Measurements from ENCODE around the gene NPPA. TPM values are rescaled to one million over a fixed set of nuclear protein-coding genes. Genes with fewer than 3 reads are reported as not detected.
A peak's percentile ranks its signal among the peaks of the same experiment; 100 is the strongest.

Gene NPPA
- total and polyA plus RNA-seq, 2 experiments from 2014 or later = 0.22 TPM; not detected in 1

GRCh38 chr1:11860587-11860986, 13.0 kb upstream of the NPPA start:
- H3K79me2 ChIP-seq = no peaks in the 10 kb centered on the region
- DNase-seq (ENCODE audit: low spot score) = no peak
- H3K9me3 ChIP-seq (ENCODE audit: low read depth) = no peaks in the 10 kb centered on the region
- no peak overlapping the region for H3K27ac ChIP-seq
- peaks cover 34% of the 10 kb centered on the region for H3K27me3 ChIP-seq
- no peaks in the 10 kb centered on the region for H4K20me1 ChIP-seq (ENCODE audit: insufficient read depth, poor library complexity, severe bottlenecking)
- H3K36me3 ChIP-seq (replicated peaks; ENCODE audit: insufficient read depth, low read depth) = no peaks in the 10 kb centered on the region
- no peak overlapping the region for H2AFZ ChIP-seq
- H3K4me1 ChIP-seq (ENCODE audit: insufficient read depth) = no peaks in the 10 kb centered on the region
- TF ChIP-seq CTCF (IDR thresholded peaks at IDR 0.05; ENCODE audit: poor library complexity) = no peak
- no peak for TF ChIP-seq EZH2phosphoT487 (IDR thresholded peaks at IDR 0.05; ENCODE audit: low read depth, severe bottlenecking, unreplicated experiment)
- no peak for TF ChIP-seq EZH2 (IDR thresholded peaks at IDR 0.05; ENCODE audit: borderline replicate concordance)
- WGBS (ENCODE audit: low lambda C conversion rate, missing lambda C conversion rate) = 40% methylated on average over 1 of the region's 1 CpG
- no peak overlapping the region for H3K4me2 ChIP-seq
- H3K9me2 ChIP-seq (replicated peaks; ENCODE audit: insufficient read depth) = no peaks in the 10 kb centered on the region
- no peak overlapping the region for H3K4me3 ChIP-seq

- no peak overlapping the region for H3K4me3 ChIP-seq
- no peaks in the 10 kb centered on the region for H4K20me1 ChIP-seq (ENCODE audit: insufficient read depth, poor library complexity, severe bottlenecking)
- 83% methylated on average over 1 of the region's 2 CpGs for WGBS (ENCODE audit: low lambda C conversion rate, missing lambda C conversion rate)
- no peaks in the 10 kb centered on the region for H3K9me3 ChIP-seq (ENCODE audit: low read depth)
- H3K79me2 ChIP-seq = no peaks in the 10 kb centered on the region
- H3K9me2 ChIP-seq (replicated peaks; ENCODE audit: insufficient read depth) = no peaks in the 10 kb centered on the region
- H2AFZ ChIP-seq = no peak overlapping the region
- no peaks in the 10 kb centered on the region for H3K36me3 ChIP-seq (replicated peaks; ENCODE audit: insufficient read depth, low read depth)
- H3K27ac ChIP-seq = no peak overlapping the region
- TF ChIP-seq EZH2 (IDR thresholded peaks at IDR 0.05; ENCODE audit: borderline replicate concordance) (no peak), CTCF (IDR thresholded peaks at IDR 0.05; ENCODE audit: poor library complexity) (no peak), EZH2phosphoT487 (IDR thresholded peaks at IDR 0.05; ENCODE audit: low read depth, severe bottlenecking, unreplicated experiment) (no peak)
- H3K4me1 ChIP-seq (ENCODE audit: insufficient read depth) = no peaks in the 10 kb centered on the region
- H3K27me3 ChIP-seq = peaks cover 34% of the 10 kb centered on the region
- DNase-seq (ENCODE audit: low spot score) = no peak
- no peak overlapping the region for H3K4me2 ChIP-seq
These were observed 12.5 kb upstream of the NPPA start for GRCh38 chr1:11860083-11860482.

- Histone ChIP-seq H3K4me2 (peak overlapping the region; percentile 85), H3K36me3 (replicated peaks; ENCODE audit: insufficient read depth, low read depth) (no peaks in the 10 kb centered on the region), H2AFZ (no peak overlapping the region), H3K9me3 (ENCODE audit: low read depth) (no peaks in the 10 kb centered on the region), H3K9me2 (replicated peaks; ENCODE audit: insufficient read depth) (no peaks in the 10 kb centered on the region), H3K27me3 (peaks cover 34% of the 10 kb centered on the region), H3K4me1 (ENCODE audit: insufficient read depth) (no peaks in the 10 kb centered on the region), H4K20me1 (ENCODE audit: insufficient read depth, poor library complexity, severe bottlenecking) (no peaks in the 10 kb centered on the region), H3K4me3 (no peak overlapping the region), H3K79me2 (no peaks in the 10 kb centered on the region), H3K27ac (no peak overlapping the region)
- 5% methylated on average over 38 of the region's 53 CpGs for WGBS (ENCODE audit: low lambda C conversion rate, missing lambda C conversion rate)
- TF ChIP-seq EZH2 (IDR thresholded peaks at IDR 0.05; ENCODE audit: borderline replicate concordance) = no peak
- no peak for TF ChIP-seq EZH2phosphoT487 (IDR thresholded peaks at IDR 0.05; ENCODE audit: low read depth, severe bottlenecking, unreplicated experiment)
- TF ChIP-seq CTCF (IDR thresholded peaks at IDR 0.05; ENCODE audit: poor library complexity) = no peak
- DNase-seq (ENCODE audit: low spot score) = peak; percentile 90
These were observed 11.6 kb upstream of the NPPA start for GRCh38 chr1:11858968-11859871.

Measured in hepatocyte (in vitro differentiated cells).